HG03460 (cell line): ENCODE data around the gene KRT6B.
"Not testable (repeated sequence)": the region's sequence is repeated elsewhere in the genome, so short reads cannot be mapped to it uniquely, and the experiment has no call there.

ENCODE experiments used
- ATAC-seq: cut with Tn5 transposase; IDR thresholded peaks from one replicate; pipeline ENCODE4 v1.9.1; 2021; ENCODE audit not compliant: unreplicated experiment

KRT6B gene

DNA sequence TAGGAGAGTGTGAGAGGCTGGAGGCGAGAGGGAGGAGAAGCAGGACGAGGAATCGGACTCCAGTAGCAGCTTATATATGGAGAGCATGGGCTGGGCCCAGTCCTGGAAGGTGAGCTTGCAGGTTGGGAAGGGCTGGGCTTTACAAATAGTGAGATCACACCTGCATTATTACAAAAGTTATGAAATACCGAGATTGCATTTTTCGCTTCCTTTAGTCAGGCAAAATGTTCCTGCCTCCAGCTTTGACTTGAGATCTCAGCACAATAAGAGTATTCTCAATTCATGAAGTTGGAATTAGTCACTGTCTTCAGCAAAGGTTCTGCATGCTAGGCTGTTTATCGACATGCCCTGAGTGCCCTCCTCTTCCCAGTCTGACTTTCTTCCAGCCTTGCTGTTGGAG, at the start of gene KRT6B:
TSS of gene KRT6B (minus strand) at position 46 of the 400 bp plus-strand sequence. CDS start 68 bp downstream, outside the sequence.
- no peak for ATAC-seq

DNA sequence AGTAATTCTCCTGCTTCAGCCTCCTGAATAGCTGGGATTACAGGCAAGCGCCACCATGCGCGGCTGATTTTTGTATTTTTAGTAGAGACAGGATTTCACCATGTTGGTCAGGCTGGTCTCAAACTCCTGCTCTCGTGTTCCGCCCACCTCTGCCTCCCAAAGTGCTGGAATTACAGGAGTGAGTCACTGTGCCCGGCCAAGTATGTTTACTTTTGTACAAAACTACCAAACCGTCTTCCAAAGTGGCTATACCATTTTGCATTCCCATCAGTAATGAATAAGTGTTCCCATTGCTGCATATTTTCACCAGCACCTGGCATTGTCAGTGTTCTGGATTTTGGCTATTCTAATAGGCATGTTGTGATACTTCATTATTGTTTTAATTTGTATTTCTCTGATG, 49.5 kb upstream of the KRT6B start:
- ATAC-seq: no peak

DNA sequence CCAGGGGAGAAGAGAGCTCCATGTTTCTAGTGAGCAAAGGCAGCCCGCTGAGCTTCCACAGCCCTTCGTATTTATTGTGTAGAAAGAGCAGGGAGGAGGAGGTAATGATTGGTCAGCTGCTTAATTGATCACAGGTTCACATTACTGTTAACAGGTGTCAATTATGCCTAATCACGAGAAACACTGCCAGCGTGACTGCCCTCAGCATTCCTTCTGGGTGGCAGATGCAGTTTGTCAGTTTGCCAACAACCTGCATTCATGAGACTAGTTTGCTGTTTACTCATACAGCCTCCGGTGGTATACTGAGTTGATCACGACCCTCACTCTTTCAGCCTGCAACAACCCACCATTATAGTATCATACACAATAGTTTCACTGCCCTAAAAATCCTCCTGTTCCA, 48.6 kb upstream of the KRT6B start:
- ATAC-seq: not testable (repeated sequence)

GRCh38 chr12:52499806-52500560, 48.0 kb upstream of the KRT6B start:
- no peak for ATAC-seq

GRCh38 chr12:52498946-52499345, 47.0 kb upstream of the KRT6B start:
- no peak for ATAC-seq

GRCh38 chr12:52497975-52498374, 46.0 kb upstream of the KRT6B start:
- no peak for ATAC-seq

DNA sequence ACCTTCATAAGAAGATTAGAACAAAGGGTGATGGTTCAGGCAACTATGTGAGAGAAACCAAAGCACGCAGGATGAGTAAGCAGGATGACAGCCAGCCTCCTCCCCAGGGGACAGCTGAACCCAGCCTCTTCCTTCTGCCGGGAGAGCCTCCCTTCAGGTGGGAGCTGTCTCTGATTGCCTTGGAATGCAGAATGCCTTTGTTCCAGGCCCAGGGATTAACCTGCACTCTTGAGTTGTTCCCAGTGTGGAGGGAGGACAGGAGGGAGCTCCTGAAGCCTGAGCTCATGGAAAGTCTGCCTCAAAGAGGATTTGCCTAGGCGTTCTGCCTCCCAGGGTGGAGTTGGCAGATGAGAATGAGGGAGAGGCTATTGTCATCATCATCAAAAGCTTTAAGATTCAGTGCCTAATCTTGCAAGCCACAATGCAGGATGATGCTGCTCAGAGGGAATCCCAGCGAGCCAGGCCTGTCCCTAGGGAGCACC, 44.7 kb upstream of the KRT6B start:
- ATAC-seq: no peak

- ATAC-seq: no peak
These were observed 44.1 kb upstream of the KRT6B start for GRCh38 chr12:52496054-52496453.

DNA sequence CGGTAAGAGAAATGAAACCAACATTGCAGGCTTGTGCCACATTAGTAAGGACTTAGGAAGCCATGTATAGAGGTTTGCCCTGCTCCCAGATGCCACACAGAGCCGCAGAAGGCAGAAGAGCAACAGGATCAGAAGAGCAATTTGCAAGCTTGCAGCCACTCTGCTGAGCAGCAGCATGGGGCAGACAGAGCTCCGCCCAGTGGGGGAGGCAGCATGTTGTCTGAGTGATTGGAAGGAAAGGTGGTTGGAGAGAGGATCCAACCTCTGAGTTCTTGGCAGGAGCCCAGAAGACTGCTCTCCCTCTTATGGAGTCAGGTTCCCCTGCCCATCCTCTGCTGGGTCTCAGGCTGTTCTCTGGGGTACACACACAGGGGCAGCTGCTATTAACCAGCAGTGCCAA, 43.4 kb upstream of the KRT6B start:
- ATAC-seq: no peak

- ATAC-seq: no peak
These were observed 42.6 kb upstream of the KRT6B start for GRCh38 chr12:52494518-52494917.

DNA sequence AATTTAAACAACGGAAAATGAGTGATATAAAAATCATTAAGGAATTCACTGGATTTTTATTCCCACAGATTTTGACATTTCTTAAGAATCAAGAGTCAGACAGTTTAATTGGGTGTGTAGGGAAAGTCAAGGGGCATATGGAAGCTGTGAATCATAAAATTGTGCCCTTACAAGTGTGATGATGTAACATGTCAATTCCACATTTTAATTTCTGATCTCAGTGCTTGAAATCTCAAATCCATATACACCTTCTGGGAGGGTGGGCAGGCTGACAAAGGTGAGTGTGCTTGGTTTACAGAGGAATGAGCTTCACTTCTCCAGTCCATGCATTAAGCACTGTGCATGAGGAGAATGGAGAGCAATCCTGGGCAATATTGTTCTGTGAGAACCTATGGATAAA, 42.2 kb upstream of the KRT6B start:
- no peak for ATAC-seq

DNA sequence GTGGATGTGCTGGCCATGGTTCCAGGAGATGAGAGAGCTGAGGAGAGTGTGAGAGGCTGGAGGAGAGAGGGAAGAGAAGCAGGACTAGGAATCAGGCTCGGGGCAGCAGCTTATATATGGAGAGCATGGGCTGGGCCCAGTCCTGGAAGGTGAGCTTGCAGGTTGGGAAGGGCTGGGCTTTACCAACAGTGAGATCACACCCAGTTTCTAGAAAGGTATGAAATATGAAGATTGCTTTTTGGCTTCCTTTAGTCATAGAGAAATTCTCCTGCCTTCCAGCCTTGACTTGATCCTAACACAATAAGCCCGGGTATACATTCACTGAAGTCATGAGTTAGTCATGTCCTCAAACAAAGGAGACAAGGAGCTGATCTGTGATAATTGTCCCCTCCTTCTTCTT, 41.2 kb upstream of the KRT6B start, which contains the start of gene KRT6A:
TSS of gene KRT6A (minus strand) at position 86 of the 400 bp plus-strand sequence. CDS start at position 17, 69 bp downstream.
- ATAC-seq: no peak

- not testable (repeated sequence) for ATAC-seq
These were observed 40.5 kb upstream of the KRT6B start for GRCh38 chr12:52492405-52492804.

- not testable (repeated sequence) for ATAC-seq
These were observed 39.5 kb upstream of the KRT6B start for GRCh38 chr12:52491495-52491894.

DNA sequence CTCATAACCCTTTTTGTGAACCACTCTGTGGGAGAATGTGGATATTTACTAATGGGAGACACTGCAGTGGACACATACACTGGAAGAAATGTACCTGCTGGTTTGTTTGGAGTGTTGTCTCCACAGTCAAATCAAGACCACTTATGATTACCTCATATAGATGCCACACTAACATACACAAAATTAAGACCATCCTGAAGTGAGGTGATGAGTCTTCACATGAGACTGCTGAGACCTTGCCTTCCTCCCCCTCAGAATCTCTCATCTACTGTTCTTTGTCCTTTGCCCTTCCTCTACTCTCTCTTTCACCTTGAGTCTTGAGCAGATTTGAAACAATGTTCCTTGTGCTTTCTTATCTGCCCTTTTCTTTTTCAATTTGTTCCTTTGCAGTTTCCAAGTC, 36.8 kb upstream of the KRT6B start:
- ATAC-seq: no peak

DNA sequence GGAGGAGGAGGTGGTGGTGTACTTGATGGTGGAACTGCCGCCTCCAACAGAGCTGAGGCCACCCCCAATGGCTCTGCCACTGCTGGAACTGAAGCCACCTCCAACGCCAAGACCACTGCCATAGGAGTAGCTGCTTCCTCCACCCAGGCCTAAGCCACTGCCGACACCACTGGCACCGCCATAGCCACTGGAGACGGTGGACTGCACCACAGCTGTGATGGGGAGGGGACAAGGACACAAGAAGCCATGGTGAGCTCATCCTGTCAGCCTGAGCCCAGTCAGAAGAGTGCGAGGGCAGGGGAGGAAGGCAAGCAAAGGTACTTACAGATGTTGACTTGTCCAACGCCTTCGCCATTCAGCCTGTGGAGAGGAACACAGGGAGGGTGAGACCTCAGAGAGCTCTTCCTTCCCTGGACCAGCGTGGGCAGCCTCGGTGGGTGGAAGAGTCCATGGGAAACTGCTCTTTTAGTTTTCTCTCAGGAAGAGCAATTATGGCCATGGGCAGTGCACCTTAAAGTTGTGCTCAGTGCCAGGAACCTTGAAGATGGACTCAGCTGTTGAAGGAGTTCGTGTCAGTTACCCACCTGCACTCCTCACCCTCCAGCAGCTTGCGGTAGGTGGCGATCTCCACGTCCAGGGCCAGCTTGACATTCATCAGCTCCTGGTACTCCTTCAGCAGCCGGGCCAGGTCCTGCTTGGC, 35.9 kb upstream of the KRT6B start:
- ATAC-seq: not testable (repeated sequence)

- ATAC-seq: no peak
These were observed 35.3 kb upstream of the KRT6B start for GRCh38 chr12:52487211-52487610.

- no peak for ATAC-seq
These were observed 34.5 kb upstream of the KRT6B start for GRCh38 chr12:52486166-52487105.

GRCh38 chr12:52480073-52480472, 28.1 kb upstream of the KRT6B start:
- ATAC-seq: no peak

DNA sequence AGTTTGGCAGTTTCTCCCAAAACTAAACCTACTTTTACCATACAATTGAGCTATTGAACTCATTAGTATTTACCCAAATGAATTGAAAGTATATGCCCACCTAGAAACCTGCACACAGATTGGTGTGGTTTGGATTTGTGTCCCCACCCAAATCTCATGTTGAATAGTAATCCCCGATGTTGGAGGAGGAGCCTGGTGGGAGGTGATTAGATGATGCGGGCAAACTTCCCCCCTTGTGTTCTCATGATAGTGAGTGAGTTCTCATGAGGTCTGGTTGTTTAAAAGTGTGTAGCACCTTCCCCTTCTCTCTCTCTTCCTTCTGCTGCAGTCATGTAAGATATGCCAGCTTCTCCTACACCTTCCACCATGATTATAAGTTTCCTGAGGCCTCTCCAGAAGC, 25.7 kb upstream of the KRT6B start:
- ATAC-seq: no peak

DNA sequence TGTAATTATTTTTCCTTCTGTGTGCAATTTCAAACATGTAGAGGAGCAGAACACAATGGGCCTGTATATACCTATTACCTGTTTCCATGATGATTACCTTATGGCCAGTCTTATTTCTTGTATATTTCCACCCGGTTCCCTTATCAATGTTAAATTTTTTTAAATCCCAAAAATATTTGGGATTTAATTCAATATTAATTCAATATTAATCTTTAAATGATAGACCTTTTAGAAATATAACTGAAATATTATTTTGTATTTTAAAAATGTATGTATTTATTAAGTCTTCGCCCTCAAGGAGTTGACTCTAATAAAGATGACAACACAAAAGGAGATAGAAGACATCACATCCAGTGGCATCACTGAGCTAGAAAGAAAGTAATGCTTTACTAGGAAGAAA, 22.3 kb upstream of the KRT6B start:
- ATAC-seq: no peak
